ENCODE measurements around the gene FAM174C.
A peak's percentile ranks its signal among the peaks of the same experiment; 100 is the strongest.

The FAM174C gene

GRCh38 chr19:1275976-1276627 lies 772 bp downstream of the FAM174C start:
- no peak for TF ChIP-seq CTCF (IDR thresholded peaks at IDR 0.05; ENCODE audit: control insufficient read depth, insufficient read depth, low read depth, low read length, missing control alignments)
- no peak for DNase-seq (ENCODE audit: low read depth)
- peak overlapping the region; percentile 65 for H3K4me3 ChIP-seq (ENCODE audit: control insufficient read depth, low read depth, low read length)

GRCh38 chr19:1276628-1277022 lies 1.3 kb downstream of the FAM174C start:
- DNase-seq (ENCODE audit: low read depth) = no peak
- no peak for TF ChIP-seq CTCF (IDR thresholded peaks at IDR 0.05; ENCODE audit: control insufficient read depth, insufficient read depth, low read depth, low read length, missing control alignments)
- H3K4me3 ChIP-seq (ENCODE audit: control insufficient read depth, low read depth, low read length) = peak overlapping the region; percentile 65

GRCh38 chr19:1277061-1277460 lies 1.7 kb downstream of the FAM174C start:
- DNase-seq (ENCODE audit: low read depth) = no peak
- H3K4me3 ChIP-seq (ENCODE audit: control insufficient read depth, low read depth, low read length) = no peak overlapping the region
- TF ChIP-seq CTCF (IDR thresholded peaks at IDR 0.05; ENCODE audit: control insufficient read depth, insufficient read depth, low read depth, low read length, missing control alignments) = no peak

GRCh38 chr19:1278074-1278473 lies 2.7 kb downstream of the FAM174C start:
- TF ChIP-seq CTCF (IDR thresholded peaks at IDR 0.05; ENCODE audit: control insufficient read depth, insufficient read depth, low read depth, low read length, missing control alignments) = no peak
- no peak overlapping the region for H3K4me3 ChIP-seq (ENCODE audit: control insufficient read depth, low read depth, low read length)
- DNase-seq (ENCODE audit: low read depth) = no peak

GRCh38 chr19:1278713-1279660 lies 3.7 kb downstream of the FAM174C start:
- TF ChIP-seq CTCF (IDR thresholded peaks at IDR 0.05; ENCODE audit: control insufficient read depth, insufficient read depth, low read depth, low read length, missing control alignments) = peak; percentile 1
- DNase-seq (ENCODE audit: low read depth) = no peak

GRCh38 chr19:1279782-1280341 lies 4.5 kb downstream of the FAM174C start:
- no peak overlapping the region for H3K4me3 ChIP-seq (ENCODE audit: control insufficient read depth, low read depth, low read length)
- peak; percentile 96 for TF ChIP-seq CTCF (IDR thresholded peaks at IDR 0.05; ENCODE audit: control insufficient read depth, insufficient read depth, low read depth, low read length, missing control alignments)
- DNase-seq (ENCODE audit: low read depth) = no peak

More at GRCh38 chr19:1278713-1279660, 3.7 kb downstream of the FAM174C start:
- H3K4me3 ChIP-seq (ENCODE audit: control insufficient read depth, low read depth, low read length) = no peak overlapping the region
